Measurements from ENCODE around the gene ZMIZ1. TPM values are rescaled to one million over a fixed set of nuclear protein-coding genes. Genes with fewer than 3 reads are reported as not detected.
A peak's percentile ranks its signal among the peaks of the same experiment; 100 is the strongest.

ZMIZ1 gene
- total and polyA plus RNA-seq, 4 donors: 3.9 to 19.1 (median 9.8) TPM

GRCh38 chr10:79355420-79356017 lies 286.8 kb downstream of the ZMIZ1 start:
- Histone ChIP-seq H3K27me3 (ENCODE audit: control insufficient read depth in 4 of 4, insufficient read depth in 4 of 4, low read length in 3 of 4) (no peaks in the 10 kb centered on the region), H3K27ac (ENCODE audit: low read depth in 1 of 2, low read length in 2 of 2) (no peak overlapping the region), H3K9ac (ENCODE audit: low read depth in 1 of 2, low read length in 2 of 2) (no peak overlapping the region), H3K9me3 (ENCODE audit: control insufficient read depth in 4 of 4, low read length in 3 of 4) (no peaks in the 10 kb centered on the region), H3K36me3 (ENCODE audit: control insufficient read depth in 4 of 4, insufficient read depth in 3 of 4, low read depth in 1 of 4, low read length in 3 of 4) (peaks cover 12 to 48% (median 45%) of the 10 kb centered on the region in 4 donors), H3K4me1 (ENCODE audit: control insufficient read depth in 4 of 4, insufficient read depth in 4 of 4, low read length in 3 of 4) (peaks cover 0 to 11% (median 1%) of the 10 kb centered on the region in 4 donors), H3K4me3 (ENCODE audit: low read depth in 1 of 3, low read length in 3 of 3) (no peak overlapping the region)
- TF ChIP-seq MAX (IDR thresholded peaks at IDR 0.05): no peak
- no peak for DNase-seq (ENCODE audit: low spot score)
- 89% methylated on average over 6 of the region's 6 CpGs for WGBS

- H3K4me3 ChIP-seq (ENCODE audit: low read depth in 1 of 3, low read length in 3 of 3): no peak overlapping the region
- peaks cover 10 to 43% (median 40%) of the 10 kb centered on the region in 4 donors for H3K36me3 ChIP-seq (ENCODE audit: control insufficient read depth in 4 of 4, insufficient read depth in 3 of 4, low read depth in 1 of 4, low read length in 3 of 4)
- 87% methylated on average over 5 of the region's 5 CpGs for WGBS
- H3K9me3 ChIP-seq (ENCODE audit: control insufficient read depth in 4 of 4, low read length in 3 of 4): no peaks in the 10 kb centered on the region
- no peak overlapping the region for H3K27ac ChIP-seq (ENCODE audit: low read depth in 1 of 2, low read length in 2 of 2)
- TF ChIP-seq TAF1 (conservative IDR thresholded peaks at IDR 0.05) (no peak), RXRA (IDR thresholded peaks at IDR 0.05) (no peak), MAX (IDR thresholded peaks at IDR 0.05) (no peak), HNF4G (IDR thresholded peaks at IDR 0.05) (no peak), ZBTB33 (IDR thresholded peaks at IDR 0.05) (no peak), JUND (IDR thresholded peaks at IDR 0.05) (no peak), FOXA1 (IDR thresholded peaks at IDR 0.05) (no peak), ATF3 (IDR thresholded peaks at IDR 0.05) (no peak), SP1 (IDR thresholded peaks at IDR 0.05) (no peak), EGR1 (IDR thresholded peaks at IDR 0.05; ENCODE audit: low read depth in 2 of 2) (no peak), FOXA2 (IDR thresholded peaks at IDR 0.05) (no peak), RAD21 (IDR thresholded peaks at IDR 0.05) (no peak)
- H3K27me3 ChIP-seq (ENCODE audit: control insufficient read depth in 4 of 4, insufficient read depth in 4 of 4, low read length in 3 of 4): no peaks in the 10 kb centered on the region
- DNase-seq (ENCODE audit: low spot score): peak; percentile 26
- no peak overlapping the region for H3K9ac ChIP-seq (ENCODE audit: low read depth in 1 of 2, low read length in 2 of 2)
- H3K4me1 ChIP-seq (ENCODE audit: control insufficient read depth in 4 of 4, insufficient read depth in 4 of 4, low read length in 3 of 4): peaks cover 0 to 11% (median 1%) of the 10 kb centered on the region in 4 donors
Observed at GRCh38 chr10:79356104-79356503, 287.3 kb downstream of the ZMIZ1 start.

- no peak for DNase-seq (ENCODE audit: low spot score)
- WGBS: 97% methylated on average over 9 of the region's 9 CpGs
- H3K27ac ChIP-seq (ENCODE audit: low read depth in 1 of 2, low read length in 2 of 2): no peak overlapping the region
- no peaks in the 10 kb centered on the region for H3K9me3 ChIP-seq (ENCODE audit: control insufficient read depth in 4 of 4, low read length in 3 of 4)
- peaks cover 0 to 7% (median 1%) of the 10 kb centered on the region in 4 donors for H3K4me1 ChIP-seq (ENCODE audit: control insufficient read depth in 4 of 4, insufficient read depth in 4 of 4, low read length in 3 of 4)
- H3K4me3 ChIP-seq (ENCODE audit: low read depth in 1 of 3, low read length in 3 of 3): no peak overlapping the region
- H3K9ac ChIP-seq (ENCODE audit: low read depth in 1 of 2, low read length in 2 of 2): no peak overlapping the region
- H3K27me3 ChIP-seq (ENCODE audit: control insufficient read depth in 4 of 4, insufficient read depth in 4 of 4, low read length in 3 of 4): no peaks in the 10 kb centered on the region
- H3K36me3 ChIP-seq (ENCODE audit: control insufficient read depth in 4 of 4, insufficient read depth in 3 of 4, low read depth in 1 of 4, low read length in 3 of 4): peaks cover 4 to 34% (median 31%) of the 10 kb centered on the region in 4 donors
- TF ChIP-seq HNF4G (IDR thresholded peaks at IDR 0.05): no peak
- no peak for TF ChIP-seq RXRA (IDR thresholded peaks at IDR 0.05)
- no peak for TF ChIP-seq YY1 (IDR thresholded peaks at IDR 0.05)
- TF ChIP-seq GABPA (IDR thresholded peaks at IDR 0.05 in 1 of 2, conservative IDR thresholded peaks at IDR 0.05 in 1 of 2): no peak
- TF ChIP-seq CTCF (IDR thresholded peaks at IDR 0.05; ENCODE audit: low read depth, low read length, missing input control): no peak
- no peak for TF ChIP-seq REST (IDR thresholded peaks at IDR 0.05)
- TF ChIP-seq ATF3 (IDR thresholded peaks at IDR 0.05): no peak
- TF ChIP-seq TAF1 (conservative IDR thresholded peaks at IDR 0.05): no peak
- TF ChIP-seq NR2F2 (IDR thresholded peaks at IDR 0.05): no peak
- no peak for TF ChIP-seq FOXA1 (IDR thresholded peaks at IDR 0.05)
- TF ChIP-seq JUND (IDR thresholded peaks at IDR 0.05): no peak
- TF ChIP-seq FOXA2 (IDR thresholded peaks at IDR 0.05): no peak
- no peak for TF ChIP-seq EGR1 (IDR thresholded peaks at IDR 0.05; ENCODE audit: low read depth in 2 of 2)
- no peak for TF ChIP-seq SP1 (IDR thresholded peaks at IDR 0.05)
Observed at GRCh38 chr10:79357180-79357579, 288.4 kb downstream of the ZMIZ1 start.
